ENCODE results near the gene CLK4. TPM values are rescaled to one million over a fixed set of nuclear protein-coding genes. Genes with fewer than 3 reads are reported as not detected.
A peak's percentile ranks its signal among the peaks of the same experiment; 100 is the strongest.
"Not testable (repeated sequence)": the region's sequence is repeated elsewhere in the genome, so short reads cannot be mapped to it uniquely, and the experiment has no call there.

CLK4 gene
- total and polyA plus RNA-seq, 5 donors, result 15.5 to 27.0 (median 20.9) TPM

DNA sequence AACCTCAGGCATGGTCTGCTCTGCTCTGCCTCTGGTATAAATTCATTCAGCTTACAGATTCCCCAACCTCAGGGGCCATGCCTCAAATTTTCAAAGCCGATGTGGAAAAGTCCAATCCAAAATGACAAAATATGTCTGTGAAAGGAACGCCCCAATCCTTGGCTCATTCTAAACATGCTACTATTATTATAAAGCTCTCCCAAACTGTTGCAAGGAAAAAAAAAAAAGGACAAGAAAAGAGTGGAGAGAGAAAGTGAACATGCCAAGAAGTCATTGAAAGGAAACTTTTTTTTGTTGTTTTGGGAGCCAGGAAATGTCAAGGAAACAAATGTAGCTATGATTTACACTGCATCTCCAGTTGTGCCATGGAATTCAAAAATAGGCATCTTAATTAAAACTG lies 40.5 kb downstream of the CLK4 start:
- ATAC-seq, result no peak
- intact Hi-C loops (cut with DNase I), result loop anchor here in 2 of 4 donors (5.0 to 10.0 kb wide), 2 partner anchors 302 to 304 kb away; no protein-coding TSS in a partner anchor
- 76% methylated on average over 2 of the region's 2 CpGs for WGBS
- no peak for DNase-seq
- H3K4me3 ChIP-seq (ENCODE audit: low read length), result no peak overlapping the region
- no peaks in the 10 kb centered on the region for H3K9me3 ChIP-seq (ENCODE audit: control insufficient read depth, low read length)
- peaks cover 3% of the 10 kb centered on the region for H3K4me1 ChIP-seq (ENCODE audit: control insufficient read depth, insufficient read depth, low read length)
- H3K27ac ChIP-seq (ENCODE audit: low read length), result no peak overlapping the region
- H3K27me3 ChIP-seq (ENCODE audit: control insufficient read depth, insufficient read depth), result no peaks in the 10 kb centered on the region

DNA sequence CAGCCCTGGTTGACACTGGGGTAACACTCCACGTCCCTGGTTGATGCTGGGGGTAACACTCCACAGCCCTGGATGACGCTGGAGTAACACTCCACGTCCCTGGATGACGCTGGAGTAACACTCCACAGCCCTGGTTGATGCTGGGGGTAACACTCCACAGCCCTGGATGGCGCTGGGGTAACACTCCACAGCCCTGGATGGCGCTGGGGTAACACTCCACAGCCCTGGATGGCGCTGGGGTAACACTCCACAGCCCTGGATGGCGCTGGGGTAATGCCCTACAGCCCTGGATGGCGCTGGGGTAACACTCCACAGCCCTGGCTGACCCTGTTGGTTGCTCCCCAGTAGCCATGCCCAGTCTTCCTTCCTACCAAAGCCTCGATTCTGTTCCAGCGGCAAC lies 41.4 kb downstream of the CLK4 start:
- not testable (repeated sequence) for H3K27me3 ChIP-seq (ENCODE audit: control insufficient read depth, insufficient read depth); H3K27ac ChIP-seq (ENCODE audit: low read length); H3K4me3 ChIP-seq (ENCODE audit: low read length); H3K4me1 ChIP-seq (ENCODE audit: control insufficient read depth, insufficient read depth, low read length); H3K9me3 ChIP-seq (ENCODE audit: control insufficient read depth, low read length)
- DNase-seq (peak in 2 of 3 donors; percentile 67 to 81), ATAC-seq (peak; percentile 50 to 91)
- 92% methylated on average over 11 of the region's 11 CpGs for WGBS
- intact Hi-C loops (cut with DNase I), result loop anchor here in 2 of 4 donors (5.0 to 10.0 kb wide), 2 partner anchors 301 to 303 kb away; no protein-coding TSS in a partner anchor

DNA sequence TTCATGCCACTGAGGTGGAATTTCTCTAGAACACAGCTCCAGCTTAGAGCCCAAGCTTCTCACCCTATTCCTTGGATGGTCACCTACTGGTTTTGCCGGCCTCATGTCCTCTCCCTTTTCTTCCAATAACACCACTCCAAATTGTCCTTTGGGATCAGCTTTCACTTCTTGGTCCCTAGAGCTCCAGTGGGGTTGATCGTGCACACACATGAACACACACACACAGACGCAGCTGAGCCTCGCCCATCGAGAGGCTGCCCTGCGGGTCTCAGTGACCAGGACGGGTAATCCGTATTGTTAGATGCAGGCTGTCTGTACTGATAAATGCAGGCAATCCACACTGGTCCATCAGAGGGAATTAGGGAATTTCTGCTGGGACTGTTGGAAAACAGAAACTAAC lies 43.6 kb downstream of the CLK4 start:
- no peaks in the 10 kb centered on the region for H3K27me3 ChIP-seq (ENCODE audit: control insufficient read depth, insufficient read depth)
- intact Hi-C loops (cut with DNase I), result loop anchor here in 1 of 4 donors (10.0 kb wide), 1 partner anchor 298 kb away; no protein-coding TSS in a partner anchor
- no peaks in the 10 kb centered on the region for H3K4me1 ChIP-seq (ENCODE audit: control insufficient read depth, insufficient read depth, low read length)
- H3K9me3 ChIP-seq (ENCODE audit: control insufficient read depth, low read length), result no peaks in the 10 kb centered on the region
- 80% methylated on average over 8 of the region's 8 CpGs for WGBS
- ATAC-seq (no peak), DNase-seq (no peak)
- no peak overlapping the region for H3K27ac ChIP-seq (ENCODE audit: low read length)
- H3K4me3 ChIP-seq (ENCODE audit: low read length), result no peak overlapping the region

DNA sequence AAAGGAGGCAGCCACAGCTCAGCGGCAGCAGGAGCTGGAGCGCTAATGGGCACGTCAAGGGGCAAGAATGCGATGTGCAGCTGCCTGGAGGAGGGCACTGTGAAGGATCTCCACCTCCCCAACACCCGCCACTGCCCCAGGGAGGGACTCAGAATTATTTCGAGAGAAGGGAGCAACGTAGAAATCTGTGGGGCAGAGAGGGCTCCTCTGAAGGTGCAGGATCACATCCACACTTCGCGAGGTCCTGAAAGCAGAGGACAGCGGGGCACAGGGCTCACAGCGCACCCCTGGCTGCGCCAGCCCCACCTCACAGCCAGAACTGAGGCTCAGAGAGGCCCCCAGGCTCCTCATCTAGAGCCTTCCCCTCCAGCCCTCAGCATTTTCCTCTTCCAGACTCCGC lies 44.6 kb downstream of the CLK4 start:
- intact Hi-C loops (cut with DNase I), result loop anchor here in 1 of 4 donors (10.0 kb wide), 1 partner anchor 297 kb away; no protein-coding TSS in a partner anchor
- ATAC-seq (no peak), DNase-seq (no peak)
- H3K4me1 ChIP-seq (ENCODE audit: control insufficient read depth, insufficient read depth, low read length), result no peaks in the 10 kb centered on the region
- WGBS, result 86% methylated on average over 13 of the region's 13 CpGs
- H3K27ac ChIP-seq (ENCODE audit: low read length), result no peak overlapping the region
- no peaks in the 10 kb centered on the region for H3K27me3 ChIP-seq (ENCODE audit: control insufficient read depth, insufficient read depth)
- H3K4me3 ChIP-seq (ENCODE audit: low read length), result no peak overlapping the region
- no peaks in the 10 kb centered on the region for H3K9me3 ChIP-seq (ENCODE audit: control insufficient read depth, low read length)

DNA sequence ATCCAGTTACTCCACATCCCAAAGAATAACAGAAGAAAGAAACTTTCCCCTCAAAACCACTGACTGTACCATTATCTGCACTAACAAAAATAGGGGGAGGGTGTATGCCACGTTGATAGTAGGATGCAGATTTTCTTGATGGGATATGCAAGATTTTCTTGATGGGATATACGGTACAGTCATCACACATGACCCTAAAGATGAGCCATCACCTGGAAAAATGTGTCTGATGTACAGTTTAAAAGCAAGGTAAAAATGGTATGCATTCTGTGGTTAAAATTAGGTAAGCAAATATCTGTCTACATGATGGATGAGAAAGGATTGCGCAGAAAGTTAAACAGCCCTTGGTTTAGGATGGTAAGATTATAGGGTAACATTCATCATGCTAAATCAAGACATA lies 45.2 kb downstream of the CLK4 start:
- DNase-seq (no peak), ATAC-seq (no peak)
- Histone ChIP-seq H3K27ac (ENCODE audit: low read length) (no peak overlapping the region), H3K9me3 (ENCODE audit: control insufficient read depth, low read length) (no peaks in the 10 kb centered on the region), H3K4me1 (ENCODE audit: control insufficient read depth, insufficient read depth, low read length) (no peaks in the 10 kb centered on the region), H3K27me3 (ENCODE audit: control insufficient read depth, insufficient read depth) (no peaks in the 10 kb centered on the region), H3K4me3 (ENCODE audit: low read length) (no peak overlapping the region)
- intact Hi-C loops (cut with DNase I), result loop anchor here in 1 of 4 donors (10.0 kb wide), 1 partner anchor 297 kb away; no protein-coding TSS in a partner anchor
- WGBS, result 75% methylated on average over 3 of the region's 3 CpGs

DNA sequence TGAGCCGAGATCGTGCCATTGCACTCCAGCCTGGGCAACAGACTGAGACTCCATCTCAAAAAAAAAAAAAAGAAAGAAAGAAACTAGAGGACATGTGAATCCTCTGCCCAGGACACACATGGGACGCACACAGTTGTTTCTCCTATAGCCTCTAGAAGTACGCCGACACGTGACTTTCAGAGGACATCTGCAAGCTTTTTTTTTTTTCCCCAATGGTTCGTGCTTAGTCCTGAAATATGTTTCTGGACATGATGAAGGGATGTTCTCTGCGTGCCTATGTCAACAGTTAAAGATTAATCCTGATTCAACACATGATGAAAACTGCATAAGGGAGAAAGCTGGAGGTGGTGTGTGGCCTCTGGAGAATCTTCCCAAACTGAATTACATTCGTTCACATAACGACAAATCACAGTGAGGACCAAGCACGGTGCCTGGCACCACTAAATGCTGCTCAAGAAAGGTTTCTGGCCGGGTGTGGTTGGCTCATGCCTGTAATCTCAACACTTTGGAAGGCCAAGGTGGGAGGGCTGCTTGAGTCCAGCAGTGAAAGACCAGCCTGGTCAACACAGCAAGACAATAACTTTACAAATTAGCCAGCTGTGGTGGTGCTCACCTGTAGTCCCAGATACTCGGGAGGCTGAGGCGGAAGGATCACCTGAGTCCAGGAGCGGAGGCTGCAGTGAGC lies 46.4 kb downstream of the CLK4 start:
- Histone ChIP-seq H3K9me3 (ENCODE audit: control insufficient read depth, low read length) (no peaks in the 10 kb centered on the region), H3K27me3 (ENCODE audit: control insufficient read depth, insufficient read depth) (no peaks in the 10 kb centered on the region), H3K27ac (ENCODE audit: low read length) (no peak overlapping the region), H3K4me1 (ENCODE audit: control insufficient read depth, insufficient read depth, low read length) (no peaks in the 10 kb centered on the region), H3K4me3 (ENCODE audit: low read length) (no peak overlapping the region)
- DNase-seq (no peak), ATAC-seq (no peak)
- intact Hi-C loops (cut with DNase I), result loop anchor here in 1 of 4 donors (10.0 kb wide), 1 partner anchor 296 kb away; no protein-coding TSS in a partner anchor
- WGBS, result 85% methylated on average over 15 of the region's 15 CpGs

DNA sequence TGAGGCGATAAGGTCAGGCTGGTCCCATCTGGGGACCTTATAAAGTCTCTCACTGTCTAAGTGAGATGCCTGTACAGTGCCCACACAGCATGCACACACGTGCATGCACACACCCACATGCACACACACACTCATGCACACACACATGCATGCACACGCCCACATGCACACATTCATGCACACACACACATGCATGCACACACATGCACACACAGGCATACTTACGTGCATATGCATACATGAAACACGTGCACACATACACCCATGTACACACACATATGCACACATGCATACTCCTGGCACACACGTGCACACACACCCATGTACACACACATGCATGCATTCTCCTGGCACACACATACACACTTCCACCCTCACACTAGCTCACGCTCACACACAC lies 48.9 kb downstream of the CLK4 start:
- Histone ChIP-seq H3K4me3 (ENCODE audit: low read length) (no peak overlapping the region), H3K27me3 (ENCODE audit: control insufficient read depth, insufficient read depth) (no peaks in the 10 kb centered on the region), H3K9me3 (ENCODE audit: control insufficient read depth, low read length) (no peaks in the 10 kb centered on the region), H3K27ac (ENCODE audit: low read length) (no peak overlapping the region), H3K4me1 (ENCODE audit: control insufficient read depth, insufficient read depth, low read length) (no peaks in the 10 kb centered on the region)
- ATAC-seq (no peak), DNase-seq (no peak)
- intact Hi-C loops (cut with DNase I), result no loop called here
- WGBS, result 83% methylated on average over 7 of the region's 7 CpGs

DNA sequence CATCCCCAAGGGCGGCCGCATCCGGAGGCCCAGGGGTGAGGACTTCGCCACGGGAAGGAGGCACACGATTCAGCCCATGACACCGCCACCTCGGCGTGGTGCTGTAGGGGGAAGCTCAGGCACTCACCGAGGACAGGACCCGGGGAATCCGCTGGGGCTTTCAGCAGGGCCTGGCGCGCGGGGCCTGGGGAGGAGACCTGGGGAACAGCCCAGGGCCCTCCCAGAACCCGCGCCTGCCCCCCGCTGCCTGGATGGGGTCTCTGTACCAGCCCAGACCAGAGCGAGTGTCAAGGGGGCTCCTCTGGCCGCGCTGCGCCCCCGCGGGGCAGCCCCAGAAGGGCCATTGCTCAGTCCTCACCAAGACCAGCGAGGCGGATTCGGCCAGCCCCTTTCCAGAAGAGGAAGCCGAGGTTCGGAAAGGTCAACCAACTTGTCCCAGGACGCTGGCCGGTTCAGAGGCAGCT lies 49.4 kb downstream of the CLK4 start:
- no peak overlapping the region for H3K4me3 ChIP-seq (ENCODE audit: low read length)
- no peaks in the 10 kb centered on the region for H3K27me3 ChIP-seq (ENCODE audit: control insufficient read depth, insufficient read depth)
- no peaks in the 10 kb centered on the region for H3K9me3 ChIP-seq (ENCODE audit: control insufficient read depth, low read length)
- ATAC-seq, result peak; percentile 17 to 78
- WGBS, result 39% methylated on average over 31 of the region's 31 CpGs
- no peak overlapping the region for H3K27ac ChIP-seq (ENCODE audit: low read length)
- peak in 2 of 3 donors; percentile 55 to 56 for DNase-seq
- intact Hi-C loops (cut with DNase I), result no loop called here
- no peaks in the 10 kb centered on the region for H3K4me1 ChIP-seq (ENCODE audit: control insufficient read depth, insufficient read depth, low read length)

DNA sequence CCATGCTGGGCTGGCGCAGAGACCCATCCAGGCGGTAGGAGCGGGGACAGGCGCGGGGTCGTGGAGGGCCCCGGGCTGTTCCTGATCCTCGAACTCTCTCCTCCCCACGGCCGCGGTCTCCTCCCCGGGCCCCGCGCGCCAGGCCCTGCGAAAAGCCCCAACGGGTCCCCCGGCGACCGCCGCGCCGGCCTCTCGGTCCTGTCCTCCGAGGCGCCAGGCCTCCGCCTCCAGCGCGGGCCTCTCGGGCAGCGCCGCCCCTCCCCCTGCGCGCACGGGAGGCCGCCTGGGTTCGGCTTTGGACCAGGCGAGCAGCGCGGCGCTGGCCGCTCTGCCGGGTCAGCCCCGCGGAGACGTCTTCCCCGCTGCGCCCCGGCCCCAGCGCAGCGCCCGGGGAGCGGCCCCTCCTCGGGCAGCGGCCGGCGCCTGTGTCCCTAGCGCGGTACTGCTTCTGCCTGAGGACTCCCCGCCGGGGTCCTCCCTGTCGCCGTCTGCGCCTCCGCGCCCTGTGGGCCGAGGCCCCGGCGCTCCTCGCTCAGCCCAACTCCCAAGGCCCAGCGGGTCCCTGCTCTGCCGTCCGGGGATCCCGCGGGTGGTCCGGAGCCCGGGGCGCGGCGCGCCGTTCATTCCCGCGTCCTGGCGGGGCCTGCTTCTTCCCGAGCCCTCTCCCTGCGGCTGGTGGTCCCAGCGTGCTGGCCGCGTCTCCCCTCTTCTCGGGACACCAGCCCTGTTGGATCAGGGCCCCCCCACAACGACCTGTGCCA lies 50.1 kb downstream of the CLK4 start:
- intact Hi-C loops (cut with DNase I), result no loop called here
- WGBS, result 5% methylated on average over 92 of the region's 92 CpGs
- ATAC-seq, result peak; percentile 63 to 69
- Histone ChIP-seq H3K4me1 (ENCODE audit: control insufficient read depth, insufficient read depth, low read length) (no peaks in the 10 kb centered on the region), H3K27ac (ENCODE audit: low read length) (no peak overlapping the region), H3K27me3 (ENCODE audit: control insufficient read depth, insufficient read depth) (no peaks in the 10 kb centered on the region), H3K4me3 (ENCODE audit: low read length) (peak overlapping the region; percentile 4), H3K9me3 (ENCODE audit: control insufficient read depth, low read length) (no peaks in the 10 kb centered on the region)
- DNase-seq, result peak; percentile 19 to 65 (median 64)

DNA sequence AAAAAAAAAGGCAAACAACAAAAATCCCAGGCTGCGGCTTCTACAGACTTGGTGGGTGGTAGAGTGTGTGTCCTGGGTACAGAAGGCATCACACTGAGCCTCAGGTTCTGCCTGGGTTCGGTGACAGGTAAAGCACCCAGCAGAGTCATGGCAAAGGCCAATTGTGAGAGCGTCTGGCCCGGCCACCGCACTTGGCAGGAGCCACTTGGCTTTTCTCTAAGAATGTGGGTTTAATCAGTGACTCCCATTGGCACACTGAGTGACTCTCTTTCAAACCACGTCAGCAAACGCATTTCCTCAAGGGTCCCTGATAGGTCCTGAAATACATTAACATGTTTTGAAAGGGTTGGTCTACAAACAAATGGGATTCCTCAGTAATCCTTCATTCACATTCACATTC lies 53.6 kb downstream of the CLK4 start:
- H3K27me3 ChIP-seq (ENCODE audit: control insufficient read depth, insufficient read depth), result no peaks in the 10 kb centered on the region
- H3K4me3 ChIP-seq (ENCODE audit: low read length), result no peak overlapping the region
- H3K4me1 ChIP-seq (ENCODE audit: control insufficient read depth, insufficient read depth, low read length), result no peaks in the 10 kb centered on the region
- ATAC-seq (peak in 1 of 2 donors; percentile 43), DNase-seq (no peak)
- WGBS, result 78% methylated on average over 7 of the region's 7 CpGs
- H3K27ac ChIP-seq (ENCODE audit: low read length), result no peak overlapping the region
- intact Hi-C loops (cut with DNase I), result no loop called here
- no peaks in the 10 kb centered on the region for H3K9me3 ChIP-seq (ENCODE audit: control insufficient read depth, low read length)

DNA sequence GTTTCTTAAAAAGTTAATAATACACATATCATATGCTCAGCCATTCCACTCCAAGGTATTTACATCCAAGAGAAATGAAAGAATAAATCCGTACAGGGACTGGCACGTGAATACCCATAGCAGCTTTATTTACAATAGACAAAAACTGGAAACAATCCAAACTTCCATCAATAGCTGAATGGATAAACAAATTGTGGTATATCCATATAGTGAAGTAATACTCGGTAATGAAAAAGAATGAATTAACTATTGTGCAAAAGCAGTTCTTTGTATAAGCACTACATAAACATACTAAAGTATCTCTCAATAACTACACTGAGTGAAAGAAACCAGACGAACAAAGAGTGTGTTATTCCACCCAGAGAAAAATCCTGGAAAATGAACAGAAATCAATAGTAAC lies 54.2 kb downstream of the CLK4 start:
- no peaks in the 10 kb centered on the region for H3K9me3 ChIP-seq (ENCODE audit: control insufficient read depth, low read length)
- DNase-seq (no peak), ATAC-seq (no peak)
- no peak overlapping the region for H3K27ac ChIP-seq (ENCODE audit: low read length)
- no peaks in the 10 kb centered on the region for H3K4me1 ChIP-seq (ENCODE audit: control insufficient read depth, insufficient read depth, low read length)
- no peaks in the 10 kb centered on the region for H3K27me3 ChIP-seq (ENCODE audit: control insufficient read depth, insufficient read depth)
- intact Hi-C loops (cut with DNase I), result no loop called here
- 91% methylated on average over 4 of the region's 4 CpGs for WGBS
- H3K4me3 ChIP-seq (ENCODE audit: low read length), result no peak overlapping the region

Data from right cardiac atrium (tissue), 5 donors.